Esophagus muscularis mucosa (tissue), 4 donors: ENCODE data around the gene HLA-B. TPM values are rescaled to one million over a fixed set of nuclear protein-coding genes. Genes with fewer than 3 reads are reported as not detected.
"Not testable (repeated sequence)": the region's sequence is repeated elsewhere in the genome, so short reads cannot be mapped to it uniquely, and the experiment has no call there.

Experiments used
- DNase-seq: peaks from one replicate; pipeline ENCODE4 v3.0.0-alpha.2; 2017; ENCODE audit errors: extremely low spot score
- H3K27ac ChIP-seq, 4 donors: fragments of 200-600 bp; sonication (generic); replicated peaks in 1 of 4; 1 replicate in 3 of 4; 2 replicates in 1 of 4; pipeline ENCODE4 v1.5.1; 2016 to 2019; ENCODE audit warnings: mild to moderate bottlenecking in 1 of 4
- H3K27me3 ChIP-seq, 4 donors: fragments of 200-600 bp; sonication (generic); one replicate each; pipeline versions ENCODE4 v1.5.1 to v1.6.0; 2016 to 2019
- H3K36me3 ChIP-seq, 4 donors: fragments of 200-600 bp; sonication (generic); one replicate each; pipeline ENCODE4 v1.5.1; 2016 to 2019
- H3K4me1 ChIP-seq, 4 donors: fragments of 200-600 bp; sonication (generic); one replicate each; pipeline ENCODE4 v1.5.1; 2016 to 2019
- H3K4me3 ChIP-seq, 4 donors: fragments of 200-600 bp; sonication (generic); 1 replicate in 2 of 4; 2 replicates in 2 of 4; pipeline ENCODE4 v1.5.1; 2016 to 2019; ENCODE audit warnings: mild to moderate bottlenecking in 4 of 4, moderate library complexity in 1 of 4
- H3K9me3 ChIP-seq, 4 donors: fragments of 200-600 bp; sonication (generic); 1 replicate in 3 of 4; 2 replicates in 1 of 4; pipeline ENCODE4 v1.5.1; 2016 to 2019
- EP300 ChIP-seq: sonication (generic); formaldehyde crosslinking; IDR thresholded peaks from one replicate; pipeline ENCODE4 v1.6.1; 2017; ENCODE audit warnings: antibody characterized with exemption
- POLR2A ChIP-seq: fragments of 450-650 bp; IDR thresholded peaks from one replicate; pipeline ENCODE4 v1.6.1; 2017; ENCODE audit warnings: antibody characterized with exemption, moderate library complexity, mild to moderate bottlenecking, low read depth
- POLR2AphosphoS5 ChIP-seq, 2 donors: sonication (generic); formaldehyde crosslinking; IDR thresholded peaks; one replicate each; pipeline ENCODE4 v1.6.1; 2017; ENCODE audit warnings: antibody characterized with exemption in 2 of 2
- WGBS: methylation state at CpG from one replicate; pipeline ENCODE4 v1.1.5; 2018; 5-methylcytosine and 5-hydroxymethylcytosine counted together
- intact Hi-C: fragments of 100-400 bp; cut with DNase I; formaldehyde crosslinking; loops from one replicate; pipeline ENCODE4 v1.15.1; 2023
- total RNA-seq, 4 donors: library from RNA; depleted of rRNA; stranded (reverse); fragments of >200 nt; gene quantifications; one replicate each; pipeline versions ENCODE4 v1.1.0 to v1.2.1, GENCODE V29; 2016
- TF ChIP-seq, protein P1 (sequence below), 3 experiments: fragments of 200-600 bp in 2 of 3; fragments of 450-650 bp in 1 of 3; sonication (generic) in 2 of 3; IDR thresholded peaks; one replicate each; pipeline ENCODE4 v1.5.1; 2017 to 2019; ENCODE audit warnings: antibody characterized with exemption in 3 of 3, mild to moderate bottlenecking in 2 of 3, moderate library complexity in 1 of 3

Gene HLA-B
- total RNA-seq, 4 donors from 2014 or later: 336 to 628 (median 502) TPM

DNA sequence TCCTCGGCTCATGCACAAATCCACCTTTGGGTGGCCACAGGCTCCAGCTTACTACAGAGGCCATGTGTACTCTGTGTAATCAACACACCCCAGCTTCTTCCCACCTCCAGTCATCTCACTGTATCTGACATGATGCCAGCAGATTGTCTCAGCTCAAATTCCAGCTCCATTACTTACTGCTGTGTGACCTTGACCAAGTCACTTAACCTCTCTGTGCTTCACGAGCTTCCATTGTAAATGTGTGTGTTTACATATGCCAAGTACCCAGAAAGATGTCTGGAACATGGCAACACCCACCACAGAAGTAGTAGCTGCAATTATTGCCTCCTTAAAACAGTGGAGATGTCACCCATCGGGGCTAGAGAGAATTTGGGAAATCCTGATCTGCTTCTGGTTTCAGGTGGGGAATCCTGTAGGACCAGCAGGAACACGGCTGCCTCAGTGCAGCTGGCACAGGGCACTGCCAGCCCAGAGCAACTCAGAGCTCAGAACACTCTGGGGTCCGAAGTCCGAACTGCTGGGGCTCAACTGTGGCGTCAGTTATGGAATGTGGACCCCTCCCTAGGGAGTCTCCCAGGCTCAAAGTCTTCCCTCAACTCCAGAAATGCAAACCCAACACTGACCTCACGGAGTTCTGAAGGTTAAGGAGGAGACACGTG is 21.2 kb upstream of the HLA-B start:
- no peaks in the 10 kb centered on the region for H3K36me3 ChIP-seq
- H3K4me1 ChIP-seq: no peaks in the 10 kb centered on the region
- DNase-seq: no peak
- WGBS: 56% methylated on average over 4 of the region's 9 CpGs
- TF ChIP-seq, protein P1, sequence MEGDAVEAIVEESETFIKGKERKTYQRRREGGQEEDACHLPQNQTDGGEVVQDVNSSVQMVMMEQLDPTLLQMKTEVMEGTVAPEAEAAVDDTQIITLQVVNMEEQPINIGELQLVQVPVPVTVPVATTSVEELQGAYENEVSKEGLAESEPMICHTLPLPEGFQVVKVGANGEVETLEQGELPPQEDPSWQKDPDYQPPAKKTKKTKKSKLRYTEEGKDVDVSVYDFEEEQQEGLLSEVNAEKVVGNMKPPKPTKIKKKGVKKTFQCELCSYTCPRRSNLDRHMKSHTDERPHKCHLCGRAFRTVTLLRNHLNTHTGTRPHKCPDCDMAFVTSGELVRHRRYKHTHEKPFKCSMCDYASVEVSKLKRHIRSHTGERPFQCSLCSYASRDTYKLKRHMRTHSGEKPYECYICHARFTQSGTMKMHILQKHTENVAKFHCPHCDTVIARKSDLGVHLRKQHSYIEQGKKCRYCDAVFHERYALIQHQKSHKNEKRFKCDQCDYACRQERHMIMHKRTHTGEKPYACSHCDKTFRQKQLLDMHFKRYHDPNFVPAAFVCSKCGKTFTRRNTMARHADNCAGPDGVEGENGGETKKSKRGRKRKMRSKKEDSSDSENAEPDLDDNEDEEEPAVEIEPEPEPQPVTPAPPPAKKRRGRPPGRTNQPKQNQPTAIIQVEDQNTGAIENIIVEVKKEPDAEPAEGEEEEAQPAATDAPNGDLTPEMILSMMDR (IDR thresholded peaks at IDR 0.05): no peak
- TF ChIP-seq EP300: no peak
- TF ChIP-seq POLR2AphosphoS5 (IDR thresholded peaks at IDR 0.05): no peak
- TF ChIP-seq POLR2A: no peak
- H3K27me3 ChIP-seq: peaks cover 0 to 51% (median 0%) of the 10 kb centered on the region in 4 donors
- H3K9me3 ChIP-seq: no peaks in the 10 kb centered on the region
- no peak overlapping the region for H3K27ac ChIP-seq
- H3K4me3 ChIP-seq: no peak overlapping the region
- intact Hi-C loops: no loop called here

DNA sequence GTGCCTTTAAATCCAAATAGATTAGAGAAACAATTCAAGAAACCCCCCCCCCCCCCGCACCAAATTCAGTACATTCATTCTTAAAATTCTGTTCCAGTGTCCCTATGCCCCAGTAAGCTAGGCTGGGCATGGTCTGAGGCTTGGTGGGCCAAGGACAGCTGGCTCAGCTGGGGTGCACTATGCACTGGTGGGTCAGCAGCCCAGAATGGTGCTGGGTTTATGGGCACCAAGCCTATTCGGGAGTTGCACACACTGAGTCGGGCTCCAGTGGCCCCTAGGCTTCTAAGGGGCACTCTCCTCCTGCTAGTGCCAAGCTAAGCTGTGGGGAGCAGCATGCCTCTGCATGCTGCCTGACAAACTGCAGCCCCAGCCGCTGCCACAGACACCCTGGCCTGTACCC is 20.1 kb upstream of the HLA-B start:
- H3K9me3 ChIP-seq: peaks cover 0 to 3% (median 1%) of the 10 kb centered on the region in 4 donors
- TF ChIP-seq POLR2A (no peak), EP300 (no peak), POLR2AphosphoS5 (IDR thresholded peaks at IDR 0.05) (no peak)
- TF ChIP-seq, protein P1 (IDR thresholded peaks at IDR 0.05): no peak
- H3K4me3 ChIP-seq: no peak overlapping the region
- no CpG with 5 or more reads among the region's 4 CpGs for WGBS
- H3K4me1 ChIP-seq: no peaks in the 10 kb centered on the region
- no peak for DNase-seq
- H3K36me3 ChIP-seq: no peaks in the 10 kb centered on the region
- peaks cover 0 to 48% (median 0%) of the 10 kb centered on the region in 4 donors for H3K27me3 ChIP-seq
- intact Hi-C loops: no loop called here
- no peak overlapping the region for H3K27ac ChIP-seq

DNA sequence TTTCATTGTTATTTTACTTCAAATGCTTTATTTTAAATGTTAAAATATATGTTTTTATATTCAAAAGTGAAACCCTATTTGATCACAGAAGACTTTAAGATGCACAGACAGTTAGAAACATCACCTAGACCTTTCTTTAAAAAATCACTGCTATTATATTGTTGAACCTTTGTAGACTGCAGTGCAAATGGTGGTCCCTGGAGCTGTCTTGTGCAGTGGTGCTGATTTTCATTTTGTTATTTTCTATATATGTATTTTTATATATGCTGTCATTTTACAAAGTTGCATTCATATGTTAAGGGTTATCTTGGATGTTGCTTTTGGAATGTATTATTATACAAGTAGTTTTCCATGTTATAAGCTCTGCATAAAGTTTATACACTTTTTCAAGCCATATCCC is 18.7 kb upstream of the HLA-B start:
- TF ChIP-seq POLR2A (no peak), POLR2AphosphoS5 (IDR thresholded peaks at IDR 0.05) (no peak), EP300 (no peak)
- TF ChIP-seq, protein P1 (IDR thresholded peaks at IDR 0.05): no peak
- intact Hi-C loops: no loop called here
- no peak for DNase-seq
- Histone ChIP-seq H3K36me3 (no peaks in the 10 kb centered on the region), H3K4me3 (no peak overlapping the region), H3K27ac (no peak overlapping the region), H3K27me3 (peaks cover 0 to 48% (median 0%) of the 10 kb centered on the region in 4 donors), H3K9me3 (peaks cover 0 to 6% (median 3%) of the 10 kb centered on the region in 4 donors), H3K4me1 (no peaks in the 10 kb centered on the region)

DNA sequence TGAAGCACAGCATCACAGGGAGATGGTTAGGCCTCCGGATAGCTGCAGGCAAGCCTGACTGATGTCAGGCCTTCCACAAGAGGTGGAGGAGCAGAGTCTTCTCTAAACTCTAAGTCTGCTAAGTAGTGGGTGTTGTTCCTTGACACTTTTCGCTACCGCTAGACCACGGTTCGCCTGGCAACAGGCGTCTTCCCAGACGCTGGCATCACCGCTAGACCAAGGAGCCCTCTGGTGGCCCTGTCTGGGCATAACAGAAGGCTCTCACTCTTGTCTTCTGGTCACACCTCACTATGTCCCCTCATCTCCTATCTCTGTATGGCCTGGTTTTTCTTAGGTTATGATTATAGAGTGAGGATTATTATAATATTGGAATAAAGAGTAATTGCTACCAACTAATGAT is 17.1 kb upstream of the HLA-B start:
- H3K36me3 ChIP-seq, intact Hi-C loops, H3K9me3 ChIP-seq, H3K27ac ChIP-seq, DNase-seq, H3K4me3 ChIP-seq, H3K4me1 ChIP-seq: not testable (repeated sequence)
- WGBS: no CpG with 5 or more reads among the region's 8 CpGs
- peaks cover 0 to 39% (median 0%) of the 10 kb centered on the region in 4 donors for H3K27me3 ChIP-seq
- TF ChIP-seq, protein P1 (IDR thresholded peaks at IDR 0.05): peak in 1 of 3 experiments; percentile 15

DNA sequence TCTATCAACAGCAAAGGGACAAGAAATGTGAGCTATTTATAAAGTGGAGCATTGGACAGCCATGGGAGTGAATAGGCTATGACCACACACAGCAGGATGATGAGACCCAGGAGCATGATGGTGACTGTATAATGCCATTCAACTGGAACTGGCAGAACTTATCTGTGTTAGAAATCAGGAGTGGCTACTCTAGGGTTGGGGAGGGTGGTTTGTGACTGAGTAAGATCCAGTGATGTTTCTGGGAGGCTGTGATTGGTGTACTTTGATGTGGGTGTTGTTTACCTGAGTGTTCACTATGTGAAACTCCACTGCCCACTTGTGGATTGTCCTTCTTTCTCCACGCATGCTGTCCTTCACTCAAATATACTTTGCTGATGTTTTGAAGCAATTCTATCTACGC is 11.5 kb upstream of the HLA-B start:
- H3K36me3 ChIP-seq: no peaks in the 10 kb centered on the region
- intact Hi-C loops: loop anchor here (5.0 kb wide), 1 partner anchor 96 kb away; the partner anchor contains the start of gene HLA-C
- WGBS: 67% methylated on average over 2 of the region's 2 CpGs

More for the DNA sequence above, 11.5 kb upstream of the HLA-B start:
- TF ChIP-seq, protein P1 (IDR thresholded peaks at IDR 0.05): no peak
- TF ChIP-seq POLR2A (no peak), EP300 (no peak), POLR2AphosphoS5 (IDR thresholded peaks at IDR 0.05) (no peak)
- Histone ChIP-seq H3K4me3 (no peak overlapping the region), H3K27me3 (peaks cover 0 to 36% (median 0%) of the 10 kb centered on the region in 4 donors), H3K4me1 (peaks cover 0 to 11% (median 4%) of the 10 kb centered on the region in 4 donors), H3K9me3 (peaks cover 0 to 6% (median 3%) of the 10 kb centered on the region in 4 donors), H3K27ac (no peak overlapping the region)
- no peak for DNase-seq
